Esophagus muscularis mucosa (tissue), 4 donors: ENCODE data around the gene ERAP2. TPM values are rescaled to one million over a fixed set of nuclear protein-coding genes. Genes with fewer than 3 reads are reported as not detected.
A peak's percentile ranks its signal among the peaks of the same experiment; 100 is the strongest.
"Not testable (repeated sequence)": the region's sequence is repeated elsewhere in the genome, so short reads cannot be mapped to it uniquely, and the experiment has no call there.

Experiments
- DNase-seq: peaks from one replicate; pipeline ENCODE4 v3.0.0-alpha.2; 2017; ENCODE audit errors: extremely low spot score
- H3K27ac ChIP-seq, 4 donors: fragments of 200-600 bp; sonication (generic); replicated peaks in 1 of 4; 1 replicate in 3 of 4; 2 replicates in 1 of 4; pipeline ENCODE4 v1.5.1; 2016 to 2019; ENCODE audit warnings: mild to moderate bottlenecking in 1 of 4
- H3K27me3 ChIP-seq, 4 donors: fragments of 200-600 bp; sonication (generic); one replicate each; pipeline versions ENCODE4 v1.5.1 to v1.6.0; 2016 to 2019
- H3K36me3 ChIP-seq, 4 donors: fragments of 200-600 bp; sonication (generic); one replicate each; pipeline ENCODE4 v1.5.1; 2016 to 2019
- H3K4me1 ChIP-seq, 4 donors: fragments of 200-600 bp; sonication (generic); one replicate each; pipeline ENCODE4 v1.5.1; 2016 to 2019
- H3K4me3 ChIP-seq, 4 donors: fragments of 200-600 bp; sonication (generic); 1 replicate in 2 of 4; 2 replicates in 2 of 4; pipeline ENCODE4 v1.5.1; 2016 to 2019; ENCODE audit warnings: mild to moderate bottlenecking in 4 of 4, moderate library complexity in 1 of 4
- H3K9me3 ChIP-seq, 4 donors: fragments of 200-600 bp; sonication (generic); 1 replicate in 3 of 4; 2 replicates in 1 of 4; pipeline ENCODE4 v1.5.1; 2016 to 2019
- CTCF ChIP-seq, 3 experiments: fragments of 200-600 bp in 2 of 3; fragments of 450-650 bp in 1 of 3; sonication (generic) in 2 of 3; IDR thresholded peaks; one replicate each; pipeline ENCODE4 v1.5.1; 2017 to 2019; ENCODE audit warnings: antibody characterized with exemption in 3 of 3, mild to moderate bottlenecking in 2 of 3, moderate library complexity in 1 of 3
- EP300 ChIP-seq: sonication (generic); formaldehyde crosslinking; IDR thresholded peaks from one replicate; pipeline ENCODE4 v1.6.1; 2017; ENCODE audit warnings: antibody characterized with exemption
- POLR2A ChIP-seq: fragments of 450-650 bp; IDR thresholded peaks from one replicate; pipeline ENCODE4 v1.6.1; 2017; ENCODE audit warnings: antibody characterized with exemption, moderate library complexity, mild to moderate bottlenecking, low read depth
- POLR2AphosphoS5 ChIP-seq, 2 donors: sonication (generic); formaldehyde crosslinking; IDR thresholded peaks; one replicate each; pipeline ENCODE4 v1.6.1; 2017; ENCODE audit warnings: antibody characterized with exemption in 2 of 2
- WGBS: methylation state at CpG from one replicate; pipeline ENCODE4 v1.1.5; 2018; 5-methylcytosine and 5-hydroxymethylcytosine counted together
- intact Hi-C: fragments of 100-400 bp; cut with DNase I; formaldehyde crosslinking; loops from one replicate; pipeline ENCODE4 v1.15.1; 2023
- total RNA-seq, 4 donors: library from RNA; depleted of rRNA; stranded (reverse); fragments of >200 nt; gene quantifications; one replicate each; pipeline versions ENCODE4 v1.1.0 to v1.2.1, GENCODE V29; 2016

The ERAP2 gene
- total RNA-seq, 4 donors from 2014 or later: 6.6 to 12.3 (median 7.3) TPM

DNA sequence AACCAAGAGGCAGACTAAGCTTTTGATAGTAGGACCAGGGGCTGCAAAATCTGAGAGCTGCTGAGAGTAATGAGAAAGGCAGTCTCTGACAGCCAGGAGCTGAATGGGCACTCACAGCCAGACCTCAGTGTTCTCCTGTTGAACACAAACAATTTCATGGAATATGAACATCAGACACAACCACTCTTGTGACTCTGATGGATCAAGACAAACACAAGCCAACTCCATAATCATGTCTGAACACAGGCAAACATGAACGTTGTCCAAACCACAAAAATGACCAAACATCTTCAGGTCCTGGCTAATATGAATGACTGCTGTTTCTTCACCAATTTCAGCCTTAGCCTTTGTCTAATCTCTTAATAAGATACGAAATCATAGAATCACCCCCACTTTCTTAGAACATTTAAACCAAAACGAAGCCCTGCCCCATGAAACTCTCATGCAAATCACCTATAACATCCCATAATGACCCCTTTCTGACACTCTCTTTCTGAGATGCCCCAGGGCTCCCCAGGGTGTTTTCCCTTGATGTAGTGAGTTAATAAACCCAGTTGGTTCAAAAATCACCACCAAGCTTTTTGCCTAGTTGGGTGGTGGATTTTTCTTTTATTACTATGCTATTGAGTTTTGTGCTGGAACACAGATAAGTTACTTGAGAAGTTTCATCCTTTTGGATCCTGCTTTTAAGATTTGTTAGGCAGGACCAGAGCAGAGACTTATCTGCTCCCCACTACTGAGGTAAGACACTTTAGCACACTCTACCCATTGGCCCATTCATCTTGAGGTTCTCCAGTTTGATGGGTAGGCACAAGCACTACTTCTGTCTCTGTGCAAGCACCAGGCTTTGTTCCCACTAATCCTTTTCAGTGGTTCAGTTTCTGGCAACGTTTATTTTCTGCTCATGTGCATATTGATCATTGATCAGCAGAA lies 5.9 kb upstream of the ERAP2 start:
- TF ChIP-seq POLR2A: no peak
- peak; percentile 62 for DNase-seq
- no peaks in the 10 kb centered on the region for H3K36me3 ChIP-seq
- no peaks in the 10 kb centered on the region for H3K27me3 ChIP-seq
- intact Hi-C loops: no loop called here
- peaks cover 0 to 2% (median 1%) of the 10 kb centered on the region in 4 donors for H3K4me1 ChIP-seq
- 69% methylated on average over 4 of the region's 4 CpGs for WGBS
- H3K27ac ChIP-seq: no peak overlapping the region
- no peaks in the 10 kb centered on the region for H3K9me3 ChIP-seq
- H3K4me3 ChIP-seq: no peak overlapping the region

DNA sequence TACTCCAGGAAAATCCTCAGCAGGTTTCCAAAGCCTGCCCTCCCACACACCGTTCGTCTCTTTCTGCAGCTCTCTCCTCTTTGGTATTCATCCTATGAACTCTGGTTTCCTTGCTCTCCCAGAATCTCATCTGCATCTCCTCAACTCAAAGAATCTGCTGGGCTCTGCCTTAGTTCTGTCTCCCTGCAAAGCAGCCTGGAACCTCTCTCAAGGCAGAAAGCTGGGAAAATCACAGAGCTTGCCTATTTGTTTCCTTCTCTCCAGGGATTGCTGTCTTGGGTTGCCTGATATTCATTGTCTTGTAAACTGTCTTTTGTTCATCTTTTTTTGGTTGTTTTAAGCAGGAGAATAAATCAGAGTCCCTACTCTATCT lies 5.3 kb upstream of the ERAP2 start:
- Histone ChIP-seq H3K36me3 (no peaks in the 10 kb centered on the region), H3K4me1 (peaks cover 4 to 8% (median 8%) of the 10 kb centered on the region in 4 donors), H3K9me3 (no peaks in the 10 kb centered on the region), H3K27me3 (no peaks in the 10 kb centered on the region), H3K27ac (no peak overlapping the region), H3K4me3 (no peak overlapping the region)
- intact Hi-C loops: no loop called here
- peak; percentile 81 for DNase-seq
- WGBS: 93% methylated on average over 2 of the region's 2 CpGs
- no peak for TF ChIP-seq CTCF (IDR thresholded peaks at IDR 0.05)
- TF ChIP-seq EP300: no peak
- TF ChIP-seq POLR2AphosphoS5 (IDR thresholded peaks at IDR 0.05): no peak
- no peak for TF ChIP-seq POLR2A

- TF ChIP-seq EP300 (no peak), CTCF (IDR thresholded peaks at IDR 0.05) (no peak), POLR2A (no peak), POLR2AphosphoS5 (IDR thresholded peaks at IDR 0.05) (no peak)
- Histone ChIP-seq H3K4me1 (peaks cover 4 to 12% (median 9%) of the 10 kb centered on the region in 4 donors), H3K36me3 (no peaks in the 10 kb centered on the region), H3K9me3 (no peaks in the 10 kb centered on the region), H3K4me3 (no peak overlapping the region), H3K27me3 (no peaks in the 10 kb centered on the region), H3K27ac (no peak overlapping the region)
- intact Hi-C loops: no loop called here
- no peak for DNase-seq
- WGBS: 92% methylated on average over 1 of the region's 1 CpG
Measured at GRCh38 chr5:96871686-96872085, 4.6 kb upstream of the ERAP2 start.

DNA sequence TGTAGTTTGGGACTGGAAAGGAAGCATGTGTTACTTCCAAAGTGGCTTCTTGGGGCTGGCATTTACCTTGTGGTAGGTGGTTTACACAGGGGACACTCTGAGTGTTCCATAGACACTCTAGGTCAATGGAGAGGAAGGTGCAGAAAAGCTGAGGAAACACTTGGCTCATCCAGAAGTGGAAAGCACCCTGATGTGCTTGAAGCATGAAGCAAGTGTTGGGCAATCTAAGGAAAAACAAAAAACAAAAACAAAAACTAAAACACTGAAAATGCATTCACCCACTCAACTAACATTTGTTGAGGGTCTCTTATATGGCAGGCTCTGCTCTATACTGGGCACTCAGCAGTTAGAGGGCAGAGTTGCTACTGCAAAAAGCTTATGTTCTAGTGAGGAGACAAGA lies 2.9 kb upstream of the ERAP2 start:
- H3K36me3 ChIP-seq: no peaks in the 10 kb centered on the region
- H3K4me1 ChIP-seq: peaks cover 7 to 25% (median 20%) of the 10 kb centered on the region in 4 donors
- H3K27ac ChIP-seq: no peak overlapping the region
- intact Hi-C loops: no loop called here
- DNase-seq: no peak
- H3K27me3 ChIP-seq: no peaks in the 10 kb centered on the region
- no peak for TF ChIP-seq POLR2A
- no peaks in the 10 kb centered on the region for H3K9me3 ChIP-seq
- no peak overlapping the region for H3K4me3 ChIP-seq

GRCh38 chr5:96874631-96875030 lies 1.7 kb upstream of the ERAP2 start:
- H3K27me3 ChIP-seq: no peaks in the 10 kb centered on the region
- no peaks in the 10 kb centered on the region for H3K9me3 ChIP-seq
- no peak for TF ChIP-seq POLR2AphosphoS5 (IDR thresholded peaks at IDR 0.05)
- H3K36me3 ChIP-seq: no peaks in the 10 kb centered on the region
- H3K4me3 ChIP-seq: no peak overlapping the region
- no peak for DNase-seq
- intact Hi-C loops: loop anchor here (5.0 kb wide), 1 partner anchor 63 kb away; the partner anchor contains the start of gene LNPEP
- H3K27ac ChIP-seq: no peak overlapping the region
- 96% methylated on average over 2 of the region's 2 CpGs for WGBS
- H3K4me1 ChIP-seq: peaks cover 7 to 25% (median 20%) of the 10 kb centered on the region in 4 donors

GRCh38 chr5:96875791-96876291 lies 459 bp upstream of the ERAP2 start:
- H3K36me3 ChIP-seq: no peaks in the 10 kb centered on the region
- H3K27ac ChIP-seq: peak overlapping the region; percentile 59 to 79 (median 74)
- peaks cover 7 to 25% (median 23%) of the 10 kb centered on the region in 4 donors for H3K4me1 ChIP-seq
- no peaks in the 10 kb centered on the region for H3K27me3 ChIP-seq
- WGBS: 16% methylated on average over 4 of the region's 4 CpGs
- DNase-seq: peak; percentile 90
- H3K9me3 ChIP-seq: no peaks in the 10 kb centered on the region
- TF ChIP-seq POLR2A: no peak
- H3K4me3 ChIP-seq: peak overlapping the region; percentile 64 to 76 (median 69)
- intact Hi-C loops: loop anchor here (5.0 kb wide), 1 partner anchor 61 kb away; the partner anchor contains the start of gene LNPEP

DNA sequence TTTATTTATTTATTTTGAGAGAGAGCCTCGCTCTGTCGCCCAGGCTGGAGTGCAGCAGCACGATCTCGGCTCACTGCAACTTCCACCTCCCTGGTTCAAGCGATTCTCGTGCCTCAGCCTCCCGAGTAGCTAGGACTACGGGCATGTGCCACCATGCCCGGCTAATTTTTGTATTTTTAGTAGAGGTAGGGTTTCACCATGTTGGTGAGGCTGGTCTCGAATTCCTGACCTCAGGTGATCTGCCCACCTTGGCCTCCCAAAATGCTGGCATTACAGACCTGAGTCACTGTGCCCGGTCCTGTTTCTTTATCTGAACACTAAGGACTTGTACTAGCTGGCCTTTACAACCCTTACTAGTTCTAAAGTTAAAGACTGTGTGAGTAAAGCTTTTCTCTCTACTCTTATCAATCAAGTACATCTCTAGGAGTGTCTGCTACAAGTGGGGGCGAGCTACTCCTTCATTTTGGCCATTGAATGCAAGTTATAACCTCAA lies 723 bp downstream of the ERAP2 start:
- peak; percentile 53 for DNase-seq
- not testable (repeated sequence) for H3K9me3 ChIP-seq, H3K36me3 ChIP-seq, H3K27me3 ChIP-seq
- H3K4me1 ChIP-seq: peaks cover 7 to 34% (median 31%) of the 10 kb centered on the region in 4 donors
- whole genome bisulfite sequencing: 26% methylated on average over 12 of the region's 12 CpGs
- intact Hi-C loops: loop anchor here (5.0 kb wide), 1 partner anchor 60 kb away; the partner anchor contains the start of gene LNPEP
- H3K4me3 ChIP-seq: peak overlapping the region; percentile 64 to 76 (median 69)
- H3K27ac ChIP-seq: peak overlapping the region; percentile 59 to 79 (median 74)
